ENCODE results near the gene ATP9B.

- TF ChIP-seq POLR2AphosphoS5 (IDR thresholded peaks at IDR 0.05; ENCODE audit: insufficient read depth in 1 of 2, low read depth in 1 of 2) = no peak
- no peak for TF ChIP-seq CTCF (IDR thresholded peaks at IDR 0.05)
These were observed 108.9 kb downstream of the ATP9B start for GRCh38 chr18:79178113-79178531.

Data from vagina (tissue), 2 donors.